Stomach (tissue), 9 donors: ENCODE results near the gene EGLN1. TPM values are rescaled to one million over a fixed set of nuclear protein-coding genes. Genes with fewer than 3 reads are reported as not detected.

Experiments used
- DNase-seq, 2 donors: peaks; one replicate each; pipeline versions ENCODE4 v3.0.0 to v3.0.0-alpha.2; 2013 to 2019
- H3K27ac ChIP-seq, 5 donors: fragments of 200-600 bp in 4 of 5; sonication (generic) in 4 of 5; one replicate each; pipeline ENCODE4 v1.5.1; 2013 to 2019; ENCODE audit warnings: mild to moderate bottlenecking in 1 of 5, moderate library complexity in 1 of 5
- H3K27me3 ChIP-seq, 3 donors: fragments of 200-600 bp; sonication (generic); one replicate each; pipeline ENCODE4 v1.5.1; 2017 to 2019; ENCODE audit warnings: mixed run types in 1 of 3
- H3K36me3 ChIP-seq, 4 donors: fragments of 200-600 bp; sonication (generic); 1 replicate in 3 of 4; 2 replicates in 1 of 4; pipeline ENCODE4 v1.5.1; 2016 to 2019
- H3K4me1 ChIP-seq, 4 donors: fragments of 200-600 bp; sonication (generic); one replicate each; pipeline ENCODE4 v1.5.1; 2016 to 2019
- H3K4me3 ChIP-seq, 4 donors: fragments of 200-600 bp; sonication (generic) in 3 of 4; one replicate each; pipeline ENCODE4 v1.5.1; 2016 to 2019; ENCODE audit warnings: mild to moderate bottlenecking in 1 of 4
- H3K9me3 ChIP-seq, 4 donors: fragments of 200-600 bp; sonication (generic); one replicate each; pipeline ENCODE4 v1.5.1; 2016 to 2019
- EP300 ChIP-seq: sonication (generic); formaldehyde crosslinking; IDR thresholded peaks from one replicate; pipeline ENCODE4 v1.6.1; 2017; ENCODE audit warnings: antibody characterized with exemption
- POLR2A ChIP-seq, 4 donors: fragments of 450-650 bp; IDR thresholded peaks; one replicate each; pipeline ENCODE4 v1.6.1; 2016; ENCODE audit warnings: antibody characterized with exemption in 4 of 4, control low read depth in 2 of 4, mild to moderate bottlenecking in 1 of 4, moderate library complexity in 1 of 4
- POLR2AphosphoS5 ChIP-seq, 3 donors: sonication (generic); formaldehyde crosslinking; IDR thresholded peaks; one replicate each; pipeline ENCODE4 v1.6.1; 2016; ENCODE audit warnings: antibody characterized with exemption in 3 of 3
- WGBS, 5 donors: extraction: QIAGEN DNeasy Blood & Tissue Kit in 3 of 5; methylation state at CpG; one replicate each; pipeline versions ENCODE4 v1.1.5 to v1.1.7; 2013 to 2018; 5-methylcytosine and 5-hydroxymethylcytosine counted together
- intact Hi-C: fragments of 100-400 bp; cut with DNase I; formaldehyde crosslinking; loops from one replicate; pipeline ENCODE4 v1.15.1; 2023; ENCODE audit warnings: low total_unique reads
- polyA plus RNA-seq, 3 donors: library from polyadenylated mRNA; stranded (reverse); fragments of 200-250 nt; gene quantifications; one replicate each; pipeline ENCODE4 v1.2.3, GENCODE V29; 2013
- total RNA-seq, 5 donors: library from RNA; depleted of rRNA; stranded (reverse); fragments of >200 nt; gene quantifications; one replicate each; pipeline versions ENCODE4 v1.1.0 to v1.2.3, GENCODE V29; 2014 to 2016
- TF ChIP-seq, protein P1 (sequence below), 7 experiments: fragments of 450-650 bp in 4 of 7; fragments of 200-600 bp in 3 of 7; sonication (generic) in 3 of 7; IDR thresholded peaks; one replicate each; pipeline ENCODE4 v1.5.1; 2016 to 2019; ENCODE audit warnings: antibody characterized with exemption in 7 of 7, control low read depth in 2 of 7, mild to moderate bottlenecking in 1 of 7
- donor health status: healthy with polysubstance abuse.
- donor health status: Bipolar disorder and iron deficiency.
- donor health status: healthy.

The EGLN1 gene
- total and polyA plus RNA-seq, 8 donors: 7.0 to 43.0 (median 15.6) TPM

DNA sequence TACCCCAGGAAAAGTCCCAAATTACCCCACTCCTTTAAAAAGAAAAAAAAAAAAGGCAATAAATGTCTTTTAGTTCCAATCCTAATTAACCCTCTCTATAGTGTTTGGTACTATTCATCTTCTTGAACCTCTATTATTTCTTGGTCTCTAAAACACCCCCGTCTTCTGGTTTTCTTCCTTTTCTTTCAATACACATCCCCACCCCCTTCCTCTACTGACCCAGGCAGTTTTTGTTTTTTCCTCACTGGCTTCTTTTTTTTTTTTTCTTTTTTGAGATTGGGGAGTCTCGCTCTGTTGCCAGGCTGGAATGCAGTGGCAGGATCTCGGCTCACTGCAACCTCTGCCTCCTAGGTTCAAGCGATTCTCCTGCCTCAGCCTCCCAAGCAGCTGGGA, 26.1 kb downstream of the EGLN1 start:
- TF ChIP-seq POLR2AphosphoS5 (IDR thresholded peaks at IDR 0.05) (no peak), POLR2A (IDR thresholded peaks at IDR 0.05) (no peak), EP300 (no peak)
- TF ChIP-seq, protein P1, sequence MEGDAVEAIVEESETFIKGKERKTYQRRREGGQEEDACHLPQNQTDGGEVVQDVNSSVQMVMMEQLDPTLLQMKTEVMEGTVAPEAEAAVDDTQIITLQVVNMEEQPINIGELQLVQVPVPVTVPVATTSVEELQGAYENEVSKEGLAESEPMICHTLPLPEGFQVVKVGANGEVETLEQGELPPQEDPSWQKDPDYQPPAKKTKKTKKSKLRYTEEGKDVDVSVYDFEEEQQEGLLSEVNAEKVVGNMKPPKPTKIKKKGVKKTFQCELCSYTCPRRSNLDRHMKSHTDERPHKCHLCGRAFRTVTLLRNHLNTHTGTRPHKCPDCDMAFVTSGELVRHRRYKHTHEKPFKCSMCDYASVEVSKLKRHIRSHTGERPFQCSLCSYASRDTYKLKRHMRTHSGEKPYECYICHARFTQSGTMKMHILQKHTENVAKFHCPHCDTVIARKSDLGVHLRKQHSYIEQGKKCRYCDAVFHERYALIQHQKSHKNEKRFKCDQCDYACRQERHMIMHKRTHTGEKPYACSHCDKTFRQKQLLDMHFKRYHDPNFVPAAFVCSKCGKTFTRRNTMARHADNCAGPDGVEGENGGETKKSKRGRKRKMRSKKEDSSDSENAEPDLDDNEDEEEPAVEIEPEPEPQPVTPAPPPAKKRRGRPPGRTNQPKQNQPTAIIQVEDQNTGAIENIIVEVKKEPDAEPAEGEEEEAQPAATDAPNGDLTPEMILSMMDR (IDR thresholded peaks at IDR 0.05): no peak
- H3K36me3 ChIP-seq: peaks cover 0 to 5% (median 0%) of the 10 kb centered on the region in 4 donors
- no peak for DNase-seq
- no peaks in the 10 kb centered on the region for H3K9me3 ChIP-seq
- intact Hi-C loops: no loop called here
- WGBS, 5 donors: 81 to 96% (median 94%) methylated on average over 4 of the region's 4 CpGs
- H3K4me1 ChIP-seq: peaks cover 21 to 68% (median 45%) of the 10 kb centered on the region in 4 donors
- H3K27me3 ChIP-seq: no peaks in the 10 kb centered on the region
- H3K4me3 ChIP-seq: no peak overlapping the region
- peak overlapping the region in 4 of 5 donors; percentile 51 to 77 (median 66) for H3K27ac ChIP-seq

- TF ChIP-seq POLR2AphosphoS5 (IDR thresholded peaks at IDR 0.05): peak in 1 of 3 donors; percentile 45
- TF ChIP-seq, protein P1 (IDR thresholded peaks at IDR 0.05): no peak
- peak in 1 of 2 donors; percentile 83 for DNase-seq
- peaks cover 0 to 5% (median 0%) of the 10 kb centered on the region in 4 donors for H3K36me3 ChIP-seq
- H3K9me3 ChIP-seq: no peaks in the 10 kb centered on the region
- H3K4me3 ChIP-seq: no peak overlapping the region
- 36 to 56% (median 52%) methylated on average over 10 of the region's 10 CpGs for WGBS, 5 donors
- H3K4me1 ChIP-seq: peaks cover 21 to 73% (median 42%) of the 10 kb centered on the region in 4 donors
- H3K27ac ChIP-seq: peak overlapping the region in 4 of 5 donors; percentile 51 to 77 (median 66)
- intact Hi-C loops: no loop called here
- H3K27me3 ChIP-seq: no peaks in the 10 kb centered on the region
Measured at GRCh38 chr1:231395076-231395997, 26.8 kb downstream of the EGLN1 start.

DNA sequence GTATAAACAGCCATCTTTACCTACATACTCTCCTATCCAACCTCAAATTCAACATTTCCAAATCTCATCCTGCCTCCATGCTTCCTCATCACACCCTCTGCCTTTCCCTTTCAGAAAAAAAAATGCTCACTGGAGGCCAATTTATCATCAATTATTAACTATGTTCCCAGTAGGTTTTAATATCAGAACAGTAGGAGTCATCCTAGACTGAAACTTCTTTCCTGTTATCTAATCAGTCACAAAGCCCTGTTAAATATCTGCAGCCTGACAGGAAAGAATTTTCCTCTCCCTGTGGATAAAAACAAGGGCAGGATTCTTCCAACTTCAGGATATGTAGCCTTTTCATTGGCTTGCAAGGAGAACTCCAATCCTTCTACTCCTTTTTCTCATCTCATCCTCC, 28.4 kb downstream of the EGLN1 start:
- no peak overlapping the region for H3K4me3 ChIP-seq
- H3K27ac ChIP-seq: peak overlapping the region in 3 of 5 donors; percentile 63 to 77 (median 66)

GRCh38 chr1:231392389-231393131, 29.5 kb downstream of the EGLN1 start:
- Histone ChIP-seq H3K4me1 (peaks cover 21 to 73% (median 40%) of the 10 kb centered on the region in 4 donors), H3K36me3 (no peaks in the 10 kb centered on the region), H3K27ac (peak overlapping the region in 2 of 5 donors; percentile 63 to 77), H3K4me3 (no peak overlapping the region), H3K27me3 (no peaks in the 10 kb centered on the region), H3K9me3 (no peaks in the 10 kb centered on the region)
- no peak for DNase-seq
- WGBS, 5 donors: 31 to 45% (median 38%) methylated on average over 1 of the region's 1 CpG
- TF ChIP-seq, protein P1 (IDR thresholded peaks at IDR 0.05): no peak
- no peak for TF ChIP-seq EP300
- TF ChIP-seq POLR2AphosphoS5 (IDR thresholded peaks at IDR 0.05): no peak
- no peak for TF ChIP-seq POLR2A (IDR thresholded peaks at IDR 0.05)
- intact Hi-C loops: no loop called here

More for the DNA sequence above, 28.4 kb downstream of the EGLN1 start:
- DNase-seq: no peak
- Histone ChIP-seq H3K36me3 (peaks cover 0 to 5% (median 0%) of the 10 kb centered on the region in 4 donors), H3K9me3 (no peaks in the 10 kb centered on the region), H3K27me3 (no peaks in the 10 kb centered on the region), H3K4me1 (peaks cover 21 to 76% (median 42%) of the 10 kb centered on the region in 4 donors)
- TF ChIP-seq POLR2A (IDR thresholded peaks at IDR 0.05) (no peak), POLR2AphosphoS5 (IDR thresholded peaks at IDR 0.05) (peak in 1 of 3 donors; percentile 24), EP300 (no peak)
- TF ChIP-seq, protein P1 (IDR thresholded peaks at IDR 0.05): no peak
- intact Hi-C loops: no loop called here
